Ishikawa (cell line): ENCODE results near the gene VIPR2.

Experiments
- CEBPB ChIP-seq: IDR thresholded peaks from 2 replicates; pipeline ENCODE4 v1.6.1; 2012
- CREB1 ChIP-seq: IDR thresholded peaks from 2 replicates; pipeline ENCODE4 v1.6.1; 2012; ENCODE audit warnings: low read depth
- EGR1 ChIP-seq: IDR thresholded peaks from 2 replicates; pipeline ENCODE4 v1.6.1; 2012
- EP300 ChIP-seq: IDR thresholded peaks from 2 replicates; pipeline ENCODE4 v1.6.1; 2012; ENCODE audit warnings: borderline replicate concordance
- FOXM1 ChIP-seq: IDR thresholded peaks from 2 replicates; pipeline ENCODE4 v1.6.1; 2012; ENCODE audit warnings: low read depth, borderline replicate concordance
- NFIC ChIP-seq: IDR thresholded peaks from 2 replicates; pipeline ENCODE4 v1.6.1; 2012
- RAD21 ChIP-seq: IDR thresholded peaks from 2 replicates; pipeline ENCODE4 v1.6.1; 2012; ENCODE audit warnings: low read depth
- TAF1 ChIP-seq: IDR thresholded peaks from 2 replicates; pipeline ENCODE4 v1.6.1; 2012; ENCODE audit warnings: low read depth, mild to moderate bottlenecking
- TCF12 ChIP-seq: IDR thresholded peaks from 2 replicates; pipeline ENCODE4 v1.6.1; 2012; ENCODE audit warnings: low read depth
- TEAD4 ChIP-seq: IDR thresholded peaks from 2 replicates; pipeline ENCODE4 v1.6.1; 2012
- YY1 ChIP-seq: IDR thresholded peaks from 2 replicates; pipeline ENCODE4 v1.6.1; 2012; ENCODE audit warnings: low read depth
- ZBTB7A ChIP-seq: IDR thresholded peaks from 2 replicates; pipeline ENCODE4 v1.6.1; 2012; ENCODE audit warnings: low read depth
- TF ChIP-seq, protein P1 (sequence below): IDR thresholded peaks from 2 replicates; pipeline ENCODE4 v1.6.1; 2012
- TF ChIP-seq, protein P2 (sequence below): IDR thresholded peaks from 2 replicates; pipeline ENCODE4 v1.6.1; 2012; ENCODE audit warnings: low read depth, mild to moderate bottlenecking
- TF ChIP-seq, protein P3 (sequence below): IDR thresholded peaks from 2 replicates; pipeline ENCODE4 v1.6.1; 2012

The VIPR2 gene

DNA sequence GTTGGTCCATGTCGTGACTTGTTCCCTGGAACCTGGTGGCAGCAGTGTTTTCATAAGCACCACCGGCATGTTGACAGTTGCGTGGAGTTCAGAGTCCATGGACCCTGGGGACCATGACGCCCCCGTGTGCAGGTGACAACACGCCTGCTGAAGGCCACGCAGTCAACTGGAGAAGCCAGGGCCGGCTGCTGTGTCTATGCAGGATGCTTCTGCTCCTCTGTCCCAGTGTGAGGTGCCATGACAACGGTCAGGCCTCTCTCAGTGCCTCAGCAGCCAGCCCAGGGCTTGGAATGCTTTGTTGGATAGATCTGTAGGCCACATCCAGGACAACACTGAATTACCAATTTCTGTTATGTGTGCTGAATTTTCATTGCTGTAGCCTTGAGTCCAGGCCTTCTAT, 10.7 kb upstream of the VIPR2 start:
- TF ChIP-seq CREB1: no peak

- TF ChIP-seq RAD21: peak; percentile 32; the same call in 1 of the 2 replicates
- TF ChIP-seq CREB1: no peak
These were observed 9.6 kb upstream of the VIPR2 start for GRCh38 chr7:159154243-159154642.

- TF ChIP-seq CREB1: no peak
- TF ChIP-seq YY1: no peak
- TF ChIP-seq CEBPB: no peak
- TF ChIP-seq, protein P1, sequence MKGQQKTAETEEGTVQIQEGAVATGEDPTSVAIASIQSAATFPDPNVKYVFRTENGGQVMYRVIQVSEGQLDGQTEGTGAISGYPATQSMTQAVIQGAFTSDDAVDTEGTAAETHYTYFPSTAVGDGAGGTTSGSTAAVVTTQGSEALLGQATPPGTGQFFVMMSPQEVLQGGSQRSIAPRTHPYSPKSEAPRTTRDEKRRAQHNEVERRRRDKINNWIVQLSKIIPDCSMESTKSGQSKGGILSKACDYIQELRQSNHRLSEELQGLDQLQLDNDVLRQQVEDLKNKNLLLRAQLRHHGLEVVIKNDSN: no peak
- TF ChIP-seq FOXM1: no peak
- no peak for TF ChIP-seq TEAD4
- no peak for TF ChIP-seq NFIC
- no peak for TF ChIP-seq ZBTB7A
- TF ChIP-seq, protein P2, sequence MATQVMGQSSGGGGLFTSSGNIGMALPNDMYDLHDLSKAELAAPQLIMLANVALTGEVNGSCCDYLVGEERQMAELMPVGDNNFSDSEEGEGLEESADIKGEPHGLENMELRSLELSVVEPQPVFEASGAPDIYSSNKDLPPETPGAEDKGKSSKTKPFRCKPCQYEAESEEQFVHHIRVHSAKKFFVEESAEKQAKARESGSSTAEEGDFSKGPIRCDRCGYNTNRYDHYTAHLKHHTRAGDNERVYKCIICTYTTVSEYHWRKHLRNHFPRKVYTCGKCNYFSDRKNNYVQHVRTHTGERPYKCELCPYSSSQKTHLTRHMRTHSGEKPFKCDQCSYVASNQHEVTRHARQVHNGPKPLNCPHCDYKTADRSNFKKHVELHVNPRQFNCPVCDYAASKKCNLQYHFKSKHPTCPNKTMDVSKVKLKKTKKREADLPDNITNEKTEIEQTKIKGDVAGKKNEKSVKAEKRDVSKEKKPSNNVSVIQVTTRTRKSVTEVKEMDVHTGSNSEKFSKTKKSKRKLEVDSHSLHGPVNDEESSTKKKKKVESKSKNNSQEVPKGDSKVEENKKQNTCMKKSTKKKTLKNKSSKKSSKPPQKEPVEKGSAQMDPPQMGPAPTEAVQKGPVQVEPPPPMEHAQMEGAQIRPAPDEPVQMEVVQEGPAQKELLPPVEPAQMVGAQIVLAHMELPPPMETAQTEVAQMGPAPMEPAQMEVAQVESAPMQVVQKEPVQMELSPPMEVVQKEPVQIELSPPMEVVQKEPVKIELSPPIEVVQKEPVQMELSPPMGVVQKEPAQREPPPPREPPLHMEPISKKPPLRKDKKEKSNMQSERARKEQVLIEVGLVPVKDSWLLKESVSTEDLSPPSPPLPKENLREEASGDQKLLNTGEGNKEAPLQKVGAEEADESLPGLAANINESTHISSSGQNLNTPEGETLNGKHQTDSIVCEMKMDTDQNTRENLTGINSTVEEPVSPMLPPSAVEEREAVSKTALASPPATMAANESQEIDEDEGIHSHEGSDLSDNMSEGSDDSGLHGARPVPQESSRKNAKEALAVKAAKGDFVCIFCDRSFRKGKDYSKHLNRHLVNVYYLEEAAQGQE: no peak
- no peak for TF ChIP-seq TCF12
- TF ChIP-seq, protein P3, sequence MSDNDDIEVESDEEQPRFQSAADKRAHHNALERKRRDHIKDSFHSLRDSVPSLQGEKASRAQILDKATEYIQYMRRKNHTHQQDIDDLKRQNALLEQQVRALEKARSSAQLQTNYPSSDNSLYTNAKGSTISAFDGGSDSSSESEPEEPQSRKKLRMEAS: no peak
These were observed 8.8 kb upstream of the VIPR2 start for GRCh38 chr7:159153511-159153910.

GRCh38 chr7:159152816-159153215, 8.1 kb upstream of the VIPR2 start:
- no peak for TF ChIP-seq FOXM1
- TF ChIP-seq CREB1: no peak
- no peak for TF ChIP-seq TAF1
- no peak for TF ChIP-seq CEBPB
- TF ChIP-seq ZBTB7A: no peak
- TF ChIP-seq YY1: no peak
- no peak for TF ChIP-seq EGR1
- TF ChIP-seq, protein P3: no peak
- TF ChIP-seq, protein P1: no peak
- TF ChIP-seq RAD21: no peak
- no peak for TF ChIP-seq EP300
- TF ChIP-seq TCF12: no peak
- TF ChIP-seq, protein P2: no peak
- TF ChIP-seq TEAD4: no peak
- TF ChIP-seq NFIC: no peak

DNA sequence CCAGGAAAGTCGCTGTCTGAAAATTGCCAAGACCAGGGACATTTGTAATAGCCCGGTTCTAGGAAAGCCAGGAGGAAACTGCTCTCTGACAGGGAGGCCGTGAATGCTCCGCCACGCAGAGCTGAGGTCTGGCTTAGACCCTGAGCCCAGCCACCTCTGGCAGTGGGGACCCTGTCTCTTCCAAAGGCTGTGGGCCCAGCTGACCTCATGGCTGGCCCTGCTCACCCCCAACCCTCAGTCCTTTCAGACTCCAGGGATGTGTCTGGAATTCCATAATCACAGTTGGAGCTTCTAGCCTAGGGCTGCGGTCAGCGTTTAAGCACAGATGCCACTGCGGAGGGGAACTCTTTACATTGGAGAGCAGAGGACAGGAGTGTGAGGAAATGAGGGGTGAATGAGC, 6.6 kb upstream of the VIPR2 start:
- no peak for TF ChIP-seq TEAD4
- no peak for TF ChIP-seq CREB1
- no peak for TF ChIP-seq TCF12
- no peak for TF ChIP-seq CEBPB

DNA sequence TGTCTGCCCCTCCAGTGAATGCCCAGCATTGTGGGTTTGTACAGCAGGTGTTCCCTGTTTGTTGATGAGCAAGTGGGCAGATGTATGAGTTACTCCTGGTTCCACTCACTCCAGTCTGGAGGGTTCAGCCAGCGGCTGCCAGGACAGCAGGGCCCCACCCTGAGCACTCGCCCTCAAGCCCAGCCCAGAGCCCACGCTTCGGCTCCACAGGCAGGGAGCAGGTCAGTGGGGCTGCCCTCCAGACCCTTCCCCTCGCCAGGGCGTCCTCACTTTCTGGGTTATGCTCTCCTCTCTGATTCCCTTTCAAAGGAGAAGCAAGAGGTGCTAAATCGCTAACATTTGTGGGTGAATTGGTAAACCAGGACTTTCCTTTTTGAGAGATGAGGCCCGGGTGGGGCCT, 4.8 kb upstream of the VIPR2 start:
- TF ChIP-seq ZBTB7A (no peak), RAD21 (no peak), TCF12 (no peak), NFIC (no peak), CREB1 (no peak), TAF1 (no peak), EP300 (no peak), YY1 (no peak), TEAD4 (no peak), FOXM1 (no peak), CEBPB (no peak), EGR1 (no peak)
- TF ChIP-seq, protein P1: no peak
- TF ChIP-seq, protein P3: no peak
- TF ChIP-seq, protein P2: no peak
